ENCODE data around the gene NAA25.

- TF ChIP-seq PAX5 (IDR thresholded peaks at IDR 0.05; ENCODE audit: insufficient read depth, low read length, severe bottlenecking) (no peak), POLR2AphosphoS5 (IDR thresholded peaks at IDR 0.05; ENCODE audit: low read depth, low read length) (no peak)
These were observed 100.6 kb downstream of the NAA25 start for GRCh38 chr12:112007945-112008344.

Data from GM12891 (cell line).